HepG2 (cell line): ENCODE measurements around the gene ANKS3. TPM values are rescaled to one million over a fixed set of nuclear protein-coding genes. Genes with fewer than 3 reads are reported as not detected.

Source experiments
- CCAR2 ChIP-seq: fragments of 200-400 bp; formaldehyde crosslinking; optimal IDR thresholded peaks from 2 replicates; pipeline ENCODE3; 2018; ENCODE audit warnings: low read depth, mild to moderate bottlenecking, low read length, moderate library complexity
- CREB1 ChIP-seq, 2 experiments: fragments of 450-650 bp in 1 of 2; IDR thresholded peaks; 2 replicates each; pipeline ENCODE4 v1.6.1; 2016 to 2017; ENCODE audit warnings: control low read depth in 1 of 2, mild to moderate bottlenecking in 1 of 2, missing compliant biosample characterization in 1 of 2, missing genetic modification characterization in 1 of 2
- GPBP1L1 ChIP-seq: sonication (generic); formaldehyde crosslinking; IDR thresholded peaks from 2 replicates; pipeline ENCODE4 v1.5.0; 2020; ENCODE audit warnings: mild to moderate bottlenecking, missing genetic modification reagents
- HNF1B ChIP-seq: sonication (generic); formaldehyde crosslinking; IDR thresholded peaks from 2 replicates; pipeline ENCODE4 v1.5.1; 2020; ENCODE audit warnings: mild to moderate bottlenecking, moderate library complexity, missing genetic modification reagents
- KDM6A ChIP-seq: IDR thresholded peaks from 2 replicates; pipeline ENCODE4 v1.6.1; 2016; ENCODE audit warnings: low read depth
- MBNL3 ChIP-seq: fragments of 250-450 bp; sonication (Bioruptor Pico); conservative IDR thresholded peaks from 2 replicates; pipeline ENCODE4 v1.8.0; 2022; ENCODE audit warnings: mild to moderate bottlenecking, inconsistent platforms
- POGZ ChIP-seq: sonication (generic); formaldehyde crosslinking; IDR thresholded peaks from 2 replicates; pipeline ENCODE4 v1.4.0; 2020; ENCODE audit warnings: mild to moderate bottlenecking, missing genetic modification reagents
- RBFOX2 ChIP-seq: fragments of 200-400 bp; formaldehyde crosslinking; IDR thresholded peaks from 2 replicates; pipeline ENCODE4 v1.6.1; 2017; ENCODE audit warnings: low read depth, mild to moderate bottlenecking, low read length
- RNF2 ChIP-seq: fragments of 450-650 bp; conservative IDR thresholded peaks from 2 replicates; pipeline ENCODE4 v1.6.1; 2016; ENCODE audit warnings: low read depth
- SALL1 ChIP-seq: sonication (generic); formaldehyde crosslinking; IDR thresholded peaks from 2 replicates; pipeline ENCODE4 v1.8.0; 2022; ENCODE audit warnings: mild to moderate bottlenecking, missing genetic modification reagents
- SIX4 ChIP-seq: sonication (generic); formaldehyde crosslinking; IDR thresholded peaks from 2 replicates; pipeline ENCODE4 v1.4.0; 2020; ENCODE audit warnings: missing genetic modification reagents
- SKIL ChIP-seq: sonication (generic); formaldehyde crosslinking; IDR thresholded peaks from 2 replicates; pipeline ENCODE4 v1.8.0; 2022; ENCODE audit warnings: missing genetic modification reagents, mild to moderate bottlenecking, moderate library complexity, borderline replicate concordance
- TEF ChIP-seq: sonication (generic); formaldehyde crosslinking; IDR thresholded peaks from 2 replicates; pipeline ENCODE4 v1.5.0; 2020; ENCODE audit warnings: missing genetic modification reagents
- THAP11 ChIP-seq: IDR thresholded peaks from 2 replicates; pipeline ENCODE4 v1.6.1; 2016; ENCODE audit warnings: missing biosample characterization, missing genetic modification reagents
- ZFP82 ChIP-seq: sonication (generic); formaldehyde crosslinking; IDR thresholded peaks from 2 replicates; pipeline ENCODE4 v1.5.1; 2020; ENCODE audit warnings: mild to moderate bottlenecking, missing genetic modification reagents, borderline replicate concordance
- ZNF232 ChIP-seq: sonication (generic); formaldehyde crosslinking; IDR thresholded peaks from 2 replicates; pipeline ENCODE4 v1.4.0; 2020; ENCODE audit warnings: missing genetic modification reagents, borderline replicate concordance
- ZNF333 ChIP-seq: sonication (generic); formaldehyde crosslinking; IDR thresholded peaks from 2 replicates; pipeline ENCODE4 v1.4.0; 2020; ENCODE audit warnings: mild to moderate bottlenecking, missing genetic modification reagents, borderline replicate concordance
- ZNF766 ChIP-seq: sonication (generic); formaldehyde crosslinking; IDR thresholded peaks from 2 replicates; pipeline ENCODE4 v1.5.0; 2020; ENCODE audit warnings: missing genetic modification reagents, borderline replicate concordance
- polyA plus RNA-seq, 8 experiments: library from polyadenylated mRNA; depleted of rRNA in 3 of 8; stranded (reverse) in 7 of 8; unstranded in 1 of 8; fragments of >200 nt; fragmentation: Illumina TruSeq in 4 of 8; extraction: Trizol in 4 of 8; gene quantifications; 2 replicates each; pipeline versions ENCODE4 v1.2.1 to v1.2.3, GENCODE V29; 2011 to 2016; ENCODE audit warnings: low read depth in 4 of 8, missing spikeins in 1 of 8, mixed read lengths in 1 of 8; ENCODE audit not compliant: insufficient read depth in 1 of 8
- total RNA-seq, 5 experiments: library from RNA; depleted of rRNA; stranded (reverse); fragments of >200 nt; fragmentation: Illumina TruSeq; extraction: Trizol; gene quantifications; 2 replicates each; pipeline ENCODE4 v1.2.3, GENCODE V29; 2016; ENCODE audit warnings: low read depth in 1 of 5
- TF ChIP-seq, protein P1 (sequence below): sonication (generic); formaldehyde crosslinking; IDR thresholded peaks from 2 replicates; pipeline ENCODE4 v1.4.0; 2020; ENCODE audit warnings: mild to moderate bottlenecking, missing genetic modification reagents
- TF ChIP-seq, protein P2 (sequence below): IDR thresholded peaks from 2 replicates; pipeline ENCODE4 v1.6.1; 2016; ENCODE audit warnings: missing genetic modification reagents, missing compliant biosample characterization

Gene ANKS3
- total and polyA plus RNA-seq, 2 of the 13 experiments (the other 11 are each of a cell fraction or from before 2014, with no cell fraction given), result 11.4 to 15.9 TPM

DNA sequence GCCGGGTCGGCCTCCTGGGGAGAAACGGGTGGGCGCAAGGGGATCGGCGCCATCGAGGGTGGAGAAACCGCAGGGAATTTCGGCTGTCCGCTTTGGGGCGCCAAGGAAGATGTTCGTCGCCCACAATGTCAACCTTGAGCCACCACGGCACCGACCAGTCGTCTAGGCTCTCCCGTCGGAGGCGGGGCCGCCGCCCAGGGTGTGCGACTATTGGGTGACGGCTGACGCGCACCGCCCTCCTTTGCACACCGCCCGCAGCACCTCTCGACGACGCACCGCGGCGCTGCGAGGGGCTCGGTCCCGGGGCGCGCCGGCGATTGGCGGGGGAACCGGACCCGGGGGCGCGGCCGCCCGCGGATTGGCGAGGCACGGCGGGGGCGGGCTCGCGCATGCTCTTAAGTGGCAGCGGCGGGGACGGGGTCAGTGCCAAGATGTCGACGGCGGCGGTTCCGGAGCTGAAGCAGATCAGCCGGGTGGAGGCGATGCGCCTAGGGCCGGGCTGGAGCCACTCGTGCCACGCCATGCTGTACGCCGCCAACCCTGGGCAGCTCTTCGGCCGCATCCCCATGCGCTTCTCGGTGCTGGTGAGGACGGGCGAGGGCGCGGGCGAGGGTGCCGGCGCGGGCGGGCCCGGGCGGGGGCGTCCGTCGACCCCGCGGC is 40.6 kb downstream of the ANKS3 start, which contains the start of gene NUDT16L1 (continued):
- TF ChIP-seq, protein P1, sequence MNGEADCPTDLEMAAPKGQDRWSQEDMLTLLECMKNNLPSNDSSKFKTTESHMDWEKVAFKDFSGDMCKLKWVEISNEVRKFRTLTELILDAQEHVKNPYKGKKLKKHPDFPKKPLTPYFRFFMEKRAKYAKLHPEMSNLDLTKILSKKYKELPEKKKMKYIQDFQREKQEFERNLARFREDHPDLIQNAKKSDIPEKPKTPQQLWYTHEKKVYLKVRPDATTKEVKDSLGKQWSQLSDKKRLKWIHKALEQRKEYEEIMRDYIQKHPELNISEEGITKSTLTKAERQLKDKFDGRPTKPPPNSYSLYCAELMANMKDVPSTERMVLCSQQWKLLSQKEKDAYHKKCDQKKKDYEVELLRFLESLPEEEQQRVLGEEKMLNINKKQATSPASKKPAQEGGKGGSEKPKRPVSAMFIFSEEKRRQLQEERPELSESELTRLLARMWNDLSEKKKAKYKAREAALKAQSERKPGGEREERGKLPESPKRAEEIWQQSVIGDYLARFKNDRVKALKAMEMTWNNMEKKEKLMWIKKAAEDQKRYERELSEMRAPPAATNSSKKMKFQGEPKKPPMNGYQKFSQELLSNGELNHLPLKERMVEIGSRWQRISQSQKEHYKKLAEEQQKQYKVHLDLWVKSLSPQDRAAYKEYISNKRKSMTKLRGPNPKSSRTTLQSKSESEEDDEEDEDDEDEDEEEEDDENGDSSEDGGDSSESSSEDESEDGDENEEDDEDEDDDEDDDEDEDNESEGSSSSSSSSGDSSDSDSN (CRISPR knock-in tag), result peak; percentile 63
- no peak for TF ChIP-seq HNF1B (CRISPR knock-in tag)
- peak; percentile 57; the same call in 1 of the 2 replicates for TF ChIP-seq POGZ
- no peak for TF ChIP-seq TEF (CRISPR knock-in tag)
- TF ChIP-seq CREB1 (IDR thresholded peaks at IDR 0.05), result peak; percentile 75
- TF ChIP-seq CREB1 (CRISPR knock-in tag; IDR thresholded peaks at IDR 0.05), result no peak
- TF ChIP-seq ZNF232 (CRISPR knock-in tag), result no peak
- no peak for TF ChIP-seq RNF2
- no peak for TF ChIP-seq SIX4 (CRISPR knock-in tag)
- TF ChIP-seq CCAR2, result no peak
- peak; percentile 91 for TF ChIP-seq RBFOX2
- no peak for TF ChIP-seq GPBP1L1
- TF ChIP-seq THAP11, result peak; percentile 78
- TF ChIP-seq, protein P2, sequence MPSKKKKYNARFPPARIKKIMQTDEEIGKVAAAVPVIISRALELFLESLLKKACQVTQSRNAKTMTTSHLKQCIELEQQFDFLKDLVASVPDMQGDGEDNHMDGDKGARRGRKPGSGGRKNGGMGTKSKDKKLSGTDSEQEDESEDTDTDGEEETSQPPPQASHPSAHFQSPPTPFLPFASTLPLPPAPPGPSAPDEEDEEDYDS (CRISPR knock-in tag), result peak; percentile 86
- no peak for TF ChIP-seq ZFP82 (CRISPR knock-in tag)
- no peak for TF ChIP-seq MBNL3 (CRISPR knock-in tag)
- TF ChIP-seq SKIL (CRISPR knock-in tag), result no peak
- no peak; the same call in 1 of the 2 replicates for TF ChIP-seq SALL1
- TF ChIP-seq ZNF766 (CRISPR knock-in tag), result 0 out of 2 replicates have a peak, but pooled peaks have one; percentile 21
- no peak for TF ChIP-seq KDM6A
- no peak; the same call in 1 of the 2 replicates for TF ChIP-seq ZNF333 (CRISPR knock-in tag)
